ENCODE results near the gene INPP5A.

Gene INPP5A

DNA sequence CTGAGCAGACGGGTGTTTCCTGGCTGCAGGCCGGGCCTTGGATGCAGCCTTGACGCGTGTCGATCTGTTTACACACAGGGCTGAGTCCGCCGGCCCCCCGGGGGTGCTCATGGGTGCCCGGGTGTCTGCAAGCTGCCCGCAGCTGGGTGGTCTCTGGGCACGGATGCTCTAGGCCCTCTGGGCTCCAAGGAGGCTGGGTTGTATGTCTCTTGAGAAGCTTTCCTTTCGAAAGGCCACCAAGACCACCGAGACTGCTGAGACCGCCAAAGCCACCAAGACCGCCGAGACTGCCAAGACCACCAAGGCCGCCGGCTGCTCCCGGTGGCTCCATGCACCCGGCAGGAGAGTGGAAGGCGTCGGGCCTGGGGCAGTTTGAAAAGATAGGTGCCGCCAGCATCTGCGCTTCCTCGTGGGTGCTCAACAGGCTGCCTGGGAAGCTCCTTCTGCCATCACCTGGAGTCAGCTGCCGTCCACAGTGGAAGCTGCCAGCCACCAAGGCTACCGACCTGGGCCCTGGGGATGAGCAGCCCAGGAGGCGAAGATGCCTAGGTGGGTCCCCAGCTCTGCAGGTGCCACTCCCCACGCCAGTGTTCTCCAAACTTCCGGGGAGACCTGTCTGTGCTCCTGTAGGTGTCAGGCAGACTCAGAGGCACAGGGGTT, 121.1 kb downstream of the INPP5A start:
- TF ChIP-seq, protein P1, sequence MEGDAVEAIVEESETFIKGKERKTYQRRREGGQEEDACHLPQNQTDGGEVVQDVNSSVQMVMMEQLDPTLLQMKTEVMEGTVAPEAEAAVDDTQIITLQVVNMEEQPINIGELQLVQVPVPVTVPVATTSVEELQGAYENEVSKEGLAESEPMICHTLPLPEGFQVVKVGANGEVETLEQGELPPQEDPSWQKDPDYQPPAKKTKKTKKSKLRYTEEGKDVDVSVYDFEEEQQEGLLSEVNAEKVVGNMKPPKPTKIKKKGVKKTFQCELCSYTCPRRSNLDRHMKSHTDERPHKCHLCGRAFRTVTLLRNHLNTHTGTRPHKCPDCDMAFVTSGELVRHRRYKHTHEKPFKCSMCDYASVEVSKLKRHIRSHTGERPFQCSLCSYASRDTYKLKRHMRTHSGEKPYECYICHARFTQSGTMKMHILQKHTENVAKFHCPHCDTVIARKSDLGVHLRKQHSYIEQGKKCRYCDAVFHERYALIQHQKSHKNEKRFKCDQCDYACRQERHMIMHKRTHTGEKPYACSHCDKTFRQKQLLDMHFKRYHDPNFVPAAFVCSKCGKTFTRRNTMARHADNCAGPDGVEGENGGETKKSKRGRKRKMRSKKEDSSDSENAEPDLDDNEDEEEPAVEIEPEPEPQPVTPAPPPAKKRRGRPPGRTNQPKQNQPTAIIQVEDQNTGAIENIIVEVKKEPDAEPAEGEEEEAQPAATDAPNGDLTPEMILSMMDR (IDR thresholded peaks at IDR 0.05; ENCODE audit: borderline replicate concordance, control extremely low read depth, extremely low read depth, insufficient read depth, missing control alignments): no peak
- no peak for DNase-seq (ENCODE audit: low spot score)
- in situ Hi-C loops (cut with MboI; ENCODE audit: low sequenced_read_pairs, unreplicated experiment): no loop called here

GRCh38 chr10:132659206-132660091, 121.9 kb downstream of the INPP5A start:
- no peak for DNase-seq (ENCODE audit: low spot score)
- in situ Hi-C loops (cut with MboI; ENCODE audit: low sequenced_read_pairs, unreplicated experiment): no loop called here
- TF ChIP-seq, protein P1 (IDR thresholded peaks at IDR 0.05; ENCODE audit: borderline replicate concordance, control extremely low read depth, extremely low read depth, insufficient read depth, missing control alignments): no peak

DNA sequence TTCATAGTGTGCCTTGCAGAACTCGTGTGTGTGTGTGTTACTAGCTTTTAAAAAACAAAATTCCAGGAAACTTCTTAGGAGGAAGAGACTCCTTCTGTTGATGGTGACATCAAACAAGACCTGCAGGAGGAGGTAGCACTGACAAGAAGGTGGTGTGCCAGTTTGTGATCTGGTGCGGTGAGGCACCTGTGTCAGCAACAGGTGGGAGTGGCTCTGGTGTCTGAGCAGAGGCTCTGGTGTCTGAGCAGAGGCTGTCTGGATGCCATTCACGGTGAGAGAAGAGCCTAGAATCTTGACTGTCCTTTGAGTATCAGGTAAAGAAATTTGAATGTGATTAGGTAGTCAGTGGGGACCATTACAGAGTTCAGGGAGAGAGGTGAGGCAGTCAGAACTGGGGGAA, 122.8 kb downstream of the INPP5A start:
- in situ Hi-C loops (cut with MboI; ENCODE audit: low sequenced_read_pairs, unreplicated experiment): no loop called here
- no peak for DNase-seq (ENCODE audit: low spot score)
- TF ChIP-seq, protein P1 (IDR thresholded peaks at IDR 0.05; ENCODE audit: borderline replicate concordance, control extremely low read depth, extremely low read depth, insufficient read depth, missing control alignments): no peak

GRCh38 chr10:132662186-132662920, 124.8 kb downstream of the INPP5A start:
- no peak for DNase-seq (ENCODE audit: low spot score)
- in situ Hi-C loops (cut with MboI; ENCODE audit: low sequenced_read_pairs, unreplicated experiment): no loop called here
- TF ChIP-seq, protein P1 (IDR thresholded peaks at IDR 0.05; ENCODE audit: borderline replicate concordance, control extremely low read depth, extremely low read depth, insufficient read depth, missing control alignments): no peak

GRCh38 chr10:132663666-132664365, 126.2 kb downstream of the INPP5A start:
- in situ Hi-C loops (cut with MboI; ENCODE audit: low sequenced_read_pairs, unreplicated experiment): no loop called here
- TF ChIP-seq, protein P1 (IDR thresholded peaks at IDR 0.05; ENCODE audit: borderline replicate concordance, control extremely low read depth, extremely low read depth, insufficient read depth, missing control alignments): no peak
- no peak for DNase-seq (ENCODE audit: low spot score)

GRCh38 chr10:132664407-132664806, 126.8 kb downstream of the INPP5A start:
- TF ChIP-seq, protein P1 (IDR thresholded peaks at IDR 0.05; ENCODE audit: borderline replicate concordance, control extremely low read depth, extremely low read depth, insufficient read depth, missing control alignments): no peak
- DNase-seq (ENCODE audit: low spot score): no peak
- in situ Hi-C loops (cut with MboI; ENCODE audit: low sequenced_read_pairs, unreplicated experiment): no loop called here

Data from GM13976 (cell line).